H54 (cell line): Measurements from ENCODE around the gene PXN.

ENCODE experiments used
- DNase-seq: peaks from one replicate; pipeline ENCODE4 v3.0.0; 2011; ENCODE audit warnings: low spot score, mixed read lengths; ENCODE audit not compliant: insufficient read length
- FAIRE-seq: peaks from 3 replicates; lab custom pipeline; 2011; peaks lifted over from hg19 to GRCh38; lab: Jason Lieb, UNC
- POLR2A ChIP-seq: IDR thresholded peaks from 2 replicates; pipeline ENCODE4 v1.6.1; 2011; ENCODE audit warnings: low read depth, mild to moderate bottlenecking, low read length

The PXN gene

GRCh38 chr12:120228291-120229070, 37.0 kb downstream of the PXN start:
- no peak for TF ChIP-seq POLR2A
- peak; percentile 58 for DNase-seq
- no peak for FAIRE-seq

GRCh38 chr12:120228041-120228290, 37.6 kb downstream of the PXN start:
- no peak for TF ChIP-seq POLR2A
- DNase-seq (no peak), FAIRE-seq (no peak)

- DNase-seq: no peak
- TF ChIP-seq POLR2A: no peak
- FAIRE-seq: no peak
Observed at GRCh38 chr12:120227233-120228040, 38.1 kb downstream of the PXN start.

GRCh38 chr12:120225852-120226640, 39.5 kb downstream of the PXN start:
- DNase-seq (no peak), FAIRE-seq (no peak)
- no peak for TF ChIP-seq POLR2A

- FAIRE-seq: no peak
- no peak for TF ChIP-seq POLR2A
- no peak for DNase-seq
Observed at GRCh38 chr12:120225200-120225558, 40.4 kb downstream of the PXN start.

GRCh38 chr12:120224304-120225199, 41.0 kb downstream of the PXN start:
- FAIRE-seq (no peak), DNase-seq (no peak)
- TF ChIP-seq POLR2A: no peak

GRCh38 chr12:120223458-120224303, 41.8 kb downstream of the PXN start:
- DNase-seq (no peak), FAIRE-seq (no peak)
- TF ChIP-seq POLR2A: no peak

- no peak for TF ChIP-seq POLR2A
- no peak for FAIRE-seq
- DNase-seq: no peak
Observed at GRCh38 chr12:120222288-120222832, 43.2 kb downstream of the PXN start.

GRCh38 chr12:120221576-120221900, 44.0 kb downstream of the PXN start:
- FAIRE-seq (no peak), DNase-seq (no peak)
- no peak for TF ChIP-seq POLR2A

- DNase-seq (no peak), FAIRE-seq (no peak)
- no peak for TF ChIP-seq POLR2A
Observed at GRCh38 chr12:120220838-120221575, 44.5 kb downstream of the PXN start.

- FAIRE-seq: no peak
- TF ChIP-seq POLR2A: no peak
- no peak for DNase-seq
Observed at GRCh38 chr12:120218680-120219606, 46.6 kb downstream of the PXN start.
